DND-41 (cell line): ENCODE measurements around the gene MYH16.

Experiments used
- CTCF ChIP-seq: IDR thresholded peaks from 2 replicates; pipeline ENCODE4 v1.5.1; 2012; ENCODE audit warnings: borderline replicate concordance, low read length, moderate library complexity, mild to moderate bottlenecking; ENCODE audit not compliant: poor library complexity, severe bottlenecking; ENCODE audit errors: extremely low read depth
- EZH2 ChIP-seq: IDR thresholded peaks from 3 replicates; pipeline ENCODE4 v1.6.1; 2012; ENCODE audit warnings: borderline replicate concordance, low read depth, mild to moderate bottlenecking, moderate library complexity, low read length, inconsistent platforms; ENCODE audit not compliant: severe bottlenecking

GRCh38 chr7:99331002-99331401, 58.4 kb downstream of the MYH16 start:
- TF ChIP-seq CTCF (no peak), EZH2 (no peak)
